ENCODE measurements around the gene NNT. TPM values are rescaled to one million over a fixed set of nuclear protein-coding genes. Genes with fewer than 3 reads are reported as not detected.
"Not testable (repeated sequence)": the region's sequence is repeated elsewhere in the genome, so short reads cannot be mapped to it uniquely, and the experiment has no call there.

Gene NNT
- total RNA-seq, 2 donors from 2014 or later, result 121 to 138 TPM

DNA sequence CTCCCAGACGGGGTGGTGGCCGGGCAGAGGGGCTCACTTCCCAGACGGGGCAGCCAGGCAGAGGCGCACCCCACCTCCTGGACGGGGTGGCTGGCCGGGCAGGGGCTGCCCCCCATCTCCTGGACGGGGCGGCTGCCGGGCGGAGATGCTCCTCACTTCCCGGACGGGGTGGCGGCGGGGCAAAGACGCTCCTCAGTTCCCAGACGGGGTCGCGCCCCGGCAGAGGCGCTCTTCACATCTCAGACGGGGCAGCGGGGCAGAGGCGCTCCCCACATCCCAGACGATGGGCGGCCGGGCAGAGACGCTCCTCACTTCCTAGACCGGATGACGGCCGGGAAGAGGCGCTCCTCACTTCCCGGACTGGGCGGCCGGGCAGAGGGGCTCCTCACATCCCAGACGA is 62.8 kb downstream of the NNT start:
- not testable (repeated sequence) for H3K27ac Mint-ChIP-seq; DNase-seq; ATAC-seq (replicated peaks in 1 of 2); H3K9me3 Mint-ChIP-seq; H3K4me1 Mint-ChIP-seq (ENCODE audit: low read depth); H3K27me3 Mint-ChIP-seq (ENCODE audit: low read depth); H3K4me3 Mint-ChIP-seq
- H3K36me3 Mint-ChIP-seq (ENCODE audit: insufficient read depth in 2 of 2), result peaks cover 0 to 22% of the 10 kb centered on the region in 2 donors

DNA sequence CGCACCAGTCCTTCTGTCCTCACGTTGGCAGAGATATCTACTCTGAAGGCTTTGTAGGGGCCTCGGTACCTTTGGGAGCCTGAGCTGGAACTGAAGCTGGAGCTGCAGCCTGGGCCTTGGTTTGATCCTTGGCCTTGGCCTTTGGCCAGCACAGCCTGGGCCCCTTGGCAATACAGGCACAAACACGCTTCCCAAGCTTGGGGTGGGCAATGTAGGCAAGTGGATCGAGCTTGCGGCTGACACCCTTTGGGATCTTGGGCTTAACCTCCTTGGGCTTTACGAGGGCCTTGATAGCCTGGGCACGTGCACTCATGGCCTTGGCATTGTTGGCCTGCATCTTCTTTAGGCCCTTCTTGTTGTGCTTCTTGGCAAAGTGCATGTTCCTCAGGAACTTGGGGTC is 63.7 kb downstream of the NNT start:
- not testable (repeated sequence) for H3K9me3 Mint-ChIP-seq; H3K27ac Mint-ChIP-seq; H3K4me3 Mint-ChIP-seq; H3K4me1 Mint-ChIP-seq (ENCODE audit: low read depth); DNase-seq; H3K27me3 Mint-ChIP-seq (ENCODE audit: low read depth); ATAC-seq (replicated peaks in 1 of 2)
- H3K36me3 Mint-ChIP-seq (ENCODE audit: insufficient read depth in 2 of 2), result peaks cover 2 to 24% of the 10 kb centered on the region in 2 donors

DNA sequence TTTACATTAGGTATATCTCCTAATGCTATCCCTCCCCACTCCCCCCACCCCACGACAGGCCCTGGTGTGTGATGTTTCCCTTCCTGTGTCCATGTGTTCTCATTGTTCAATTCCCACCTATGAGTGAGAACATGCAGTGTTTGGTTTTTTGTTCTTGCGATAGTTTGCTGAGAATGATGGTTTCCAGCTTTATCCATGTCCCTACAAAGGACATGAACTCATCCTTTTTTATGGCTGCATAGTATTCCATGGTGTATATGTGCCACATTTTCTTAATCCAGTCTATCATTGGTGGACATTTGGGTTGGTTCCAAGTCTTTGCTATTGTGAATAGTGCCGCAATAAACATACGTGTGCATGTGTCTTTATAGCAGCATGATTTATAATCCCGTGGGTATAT is 64.4 kb downstream of the NNT start:
- H3K27me3 Mint-ChIP-seq (ENCODE audit: low read depth); H3K27ac Mint-ChIP-seq; H3K4me1 Mint-ChIP-seq (ENCODE audit: low read depth); DNase-seq; H3K4me3 Mint-ChIP-seq; ATAC-seq (replicated peaks in 1 of 2); H3K9me3 Mint-ChIP-seq: not testable (repeated sequence)
- peaks cover 5 to 27% of the 10 kb centered on the region in 2 donors for H3K36me3 Mint-ChIP-seq (ENCODE audit: insufficient read depth in 2 of 2)

DNA sequence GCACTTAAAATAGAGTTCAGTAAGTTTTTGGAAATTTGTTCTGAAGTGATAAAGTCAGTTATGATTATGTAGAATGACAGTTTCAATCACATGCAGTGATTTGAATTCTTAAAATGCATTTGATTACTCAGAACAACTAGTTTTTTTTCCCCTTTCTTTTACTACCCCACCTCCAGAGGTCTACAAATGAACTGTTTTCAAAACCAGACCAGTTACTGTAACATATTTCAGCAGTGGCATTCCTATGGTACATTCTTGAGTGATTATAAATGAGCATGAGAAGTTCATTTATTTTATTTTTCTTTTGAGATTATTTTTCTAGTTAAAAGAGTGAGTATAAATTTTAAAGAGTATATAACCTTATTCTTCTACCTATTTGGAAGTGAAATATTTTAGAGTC is 71.6 kb downstream of the NNT start:
- H3K36me3 Mint-ChIP-seq (ENCODE audit: insufficient read depth in 2 of 2), result peaks cover 6 to 19% of the 10 kb centered on the region in 2 donors
- ATAC-seq (replicated peaks in 1 of 2), result no peak
- H3K4me3 Mint-ChIP-seq, result no peak overlapping the region
- H3K27ac Mint-ChIP-seq, result no peak overlapping the region
- H3K27me3 Mint-ChIP-seq (ENCODE audit: low read depth), result no peaks in the 10 kb centered on the region
- H3K4me1 Mint-ChIP-seq (ENCODE audit: low read depth), result no peaks in the 10 kb centered on the region
- peaks cover 1 to 2% of the 10 kb centered on the region in 2 donors for H3K9me3 Mint-ChIP-seq
- DNase-seq, result no peak

DNA sequence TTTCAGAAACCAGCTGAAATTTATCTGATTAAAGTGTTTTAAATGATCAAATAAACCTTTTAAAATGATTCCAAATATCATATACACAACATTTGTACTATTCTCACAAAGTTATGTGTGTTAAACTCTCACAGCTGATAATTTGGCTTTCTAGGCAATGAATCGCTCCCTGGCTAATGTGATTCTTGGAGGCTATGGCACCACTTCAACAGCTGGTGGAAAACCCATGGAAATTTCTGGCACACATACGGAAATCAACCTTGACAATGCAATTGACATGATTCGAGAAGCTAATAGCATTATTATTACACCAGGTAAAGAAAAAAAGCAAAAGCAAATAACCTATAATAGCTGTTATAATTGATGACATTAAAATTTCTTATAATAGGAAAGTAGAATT is 72.4 kb downstream of the NNT start:
- Mint-ChIP-seq H3K4me3 (no peak overlapping the region), H3K27me3 (ENCODE audit: low read depth) (no peaks in the 10 kb centered on the region), H3K4me1 (ENCODE audit: low read depth) (no peaks in the 10 kb centered on the region), H3K9me3 (peaks cover 1 to 2% of the 10 kb centered on the region in 2 donors), H3K27ac (no peak overlapping the region), H3K36me3 (ENCODE audit: insufficient read depth in 2 of 2) (peaks cover 6 to 15% of the 10 kb centered on the region in 2 donors)
- no peak for DNase-seq
- no peak for ATAC-seq (replicated peaks in 1 of 2)

DNA sequence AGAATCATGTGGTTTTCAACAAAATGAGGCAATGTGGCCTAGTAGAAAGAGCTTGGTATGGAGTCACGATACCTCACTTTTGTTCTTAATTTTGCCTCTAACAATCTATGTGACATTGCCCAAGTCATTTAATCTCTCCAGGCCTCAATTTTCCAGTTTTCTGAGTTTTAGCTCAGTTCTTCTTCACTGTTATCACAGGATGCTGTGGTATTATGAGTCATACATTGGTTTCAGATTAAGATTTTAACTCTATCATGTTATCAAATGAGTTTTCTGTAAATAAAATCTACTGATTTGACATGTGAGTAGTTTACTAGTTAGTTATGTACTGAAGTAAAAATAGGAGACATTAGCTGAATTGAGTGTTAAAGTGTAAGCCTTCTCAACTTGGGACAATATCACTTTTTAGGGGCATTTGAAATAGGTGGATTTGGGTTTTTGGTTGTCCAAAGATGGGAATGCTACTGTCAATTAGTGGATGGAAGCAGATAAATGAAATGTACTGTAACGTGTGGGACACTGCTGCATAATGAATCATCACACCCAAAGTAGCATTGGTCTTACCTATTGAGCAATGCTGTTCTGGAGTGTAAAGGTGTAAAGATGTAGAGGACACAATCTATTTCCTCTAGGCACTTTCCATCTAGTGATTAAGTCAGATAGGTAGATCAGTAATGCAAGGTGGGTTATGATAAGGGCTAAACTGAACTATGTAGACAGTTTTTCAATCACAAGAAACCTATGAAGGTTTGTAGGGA is 73.3 kb downstream of the NNT start:
- H3K4me3 Mint-ChIP-seq, result no peak overlapping the region
- H3K4me1 Mint-ChIP-seq (ENCODE audit: low read depth), result no peaks in the 10 kb centered on the region
- H3K9me3 Mint-ChIP-seq, result peaks cover 0 to 1% of the 10 kb centered on the region in 2 donors
- H3K36me3 Mint-ChIP-seq (ENCODE audit: insufficient read depth in 2 of 2), result peaks cover 4 to 11% of the 10 kb centered on the region in 2 donors
- no peaks in the 10 kb centered on the region for H3K27me3 Mint-ChIP-seq (ENCODE audit: low read depth)
- DNase-seq (no peak), ATAC-seq (replicated peaks in 1 of 2) (no peak)
- H3K27ac Mint-ChIP-seq, result peak overlapping the region; percentile 45

DNA sequence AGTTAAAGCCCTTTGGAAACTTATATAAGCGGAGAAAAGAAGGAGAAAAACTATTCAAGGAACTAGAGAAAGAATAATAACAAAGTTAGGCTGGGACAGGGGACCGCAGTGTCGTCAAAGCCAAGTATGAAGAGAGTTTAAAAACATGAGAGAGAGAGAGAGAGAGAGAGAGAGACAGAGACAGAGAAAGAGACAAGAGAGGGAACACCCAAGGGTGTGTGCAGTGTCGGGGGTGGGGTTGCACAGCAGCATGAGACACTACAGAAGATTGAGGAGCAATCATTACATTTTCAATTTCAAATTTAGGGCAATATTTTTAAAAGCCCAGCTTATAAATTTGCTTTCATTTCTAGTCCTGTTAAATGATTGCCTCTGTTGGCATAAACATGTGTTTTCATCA is 74.3 kb downstream of the NNT start:
- ATAC-seq (replicated peaks in 1 of 2) (no peak), DNase-seq (no peak)
- H3K4me1 Mint-ChIP-seq (ENCODE audit: low read depth), result no peaks in the 10 kb centered on the region
- no peaks in the 10 kb centered on the region for H3K27me3 Mint-ChIP-seq (ENCODE audit: low read depth)
- H3K27ac Mint-ChIP-seq, result no peak overlapping the region
- no peaks in the 10 kb centered on the region for H3K9me3 Mint-ChIP-seq
- no peak overlapping the region for H3K4me3 Mint-ChIP-seq
- H3K36me3 Mint-ChIP-seq (ENCODE audit: insufficient read depth in 2 of 2), result peaks cover 2 to 5% of the 10 kb centered on the region in 2 donors

DNA sequence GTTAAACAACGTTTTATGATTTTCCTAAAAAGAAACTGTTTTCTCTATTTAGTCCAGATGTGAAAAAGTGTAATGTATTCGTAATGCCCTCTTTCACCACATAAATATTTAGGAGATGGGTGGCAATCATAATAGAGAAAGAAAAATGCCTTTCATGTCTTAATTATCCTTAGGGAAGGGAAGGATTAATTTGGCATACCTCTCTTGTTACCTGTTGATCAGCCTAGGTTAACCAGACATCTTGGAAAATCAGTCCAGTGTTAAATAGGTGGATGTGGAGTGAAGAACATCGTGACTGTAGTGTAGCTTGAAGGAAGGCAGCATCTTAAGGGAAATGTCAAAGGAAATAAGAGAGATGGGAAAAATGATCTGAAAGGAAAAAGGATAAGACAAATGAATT is 76.2 kb downstream of the NNT start:
- Mint-ChIP-seq H3K4me1 (ENCODE audit: low read depth) (peaks cover 9% of the 10 kb centered on the region), H3K36me3 (ENCODE audit: insufficient read depth in 2 of 2) (peaks cover 1 to 3% of the 10 kb centered on the region in 2 donors), H3K27me3 (ENCODE audit: low read depth) (no peaks in the 10 kb centered on the region), H3K9me3 (no peaks in the 10 kb centered on the region), H3K27ac (no peak overlapping the region), H3K4me3 (no peak overlapping the region)
- ATAC-seq (replicated peaks in 1 of 2), result no peak
- no peak for DNase-seq

DNA sequence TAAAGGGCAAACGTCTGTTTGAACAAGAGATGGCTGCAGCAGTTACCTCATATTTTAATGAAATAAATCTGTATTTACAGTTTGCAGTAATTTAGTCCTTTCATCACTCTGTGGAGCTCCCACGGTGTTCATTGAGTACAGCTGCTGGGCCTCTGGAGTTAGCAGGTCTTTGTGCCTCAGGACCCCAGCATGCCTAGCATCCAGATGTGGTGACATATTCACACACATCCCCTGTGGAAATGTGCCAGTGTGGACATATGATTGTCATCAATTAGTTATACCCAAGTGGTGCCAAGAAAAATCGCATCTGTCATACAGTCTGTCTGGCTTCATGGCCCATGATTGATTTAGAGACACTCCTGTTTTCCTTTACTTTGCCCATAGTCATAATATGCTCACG is 77.3 kb downstream of the NNT start:
- H3K4me3 Mint-ChIP-seq, result no peak overlapping the region
- no peaks in the 10 kb centered on the region for H3K9me3 Mint-ChIP-seq
- ATAC-seq (replicated peaks in 1 of 2) (no peak), DNase-seq (no peak)
- H3K36me3 Mint-ChIP-seq (ENCODE audit: insufficient read depth in 2 of 2), result peaks cover 1 to 3% of the 10 kb centered on the region in 2 donors
- peaks cover 10% of the 10 kb centered on the region for H3K4me1 Mint-ChIP-seq (ENCODE audit: low read depth)
- no peak overlapping the region for H3K27ac Mint-ChIP-seq
- no peaks in the 10 kb centered on the region for H3K27me3 Mint-ChIP-seq (ENCODE audit: low read depth)

DNA sequence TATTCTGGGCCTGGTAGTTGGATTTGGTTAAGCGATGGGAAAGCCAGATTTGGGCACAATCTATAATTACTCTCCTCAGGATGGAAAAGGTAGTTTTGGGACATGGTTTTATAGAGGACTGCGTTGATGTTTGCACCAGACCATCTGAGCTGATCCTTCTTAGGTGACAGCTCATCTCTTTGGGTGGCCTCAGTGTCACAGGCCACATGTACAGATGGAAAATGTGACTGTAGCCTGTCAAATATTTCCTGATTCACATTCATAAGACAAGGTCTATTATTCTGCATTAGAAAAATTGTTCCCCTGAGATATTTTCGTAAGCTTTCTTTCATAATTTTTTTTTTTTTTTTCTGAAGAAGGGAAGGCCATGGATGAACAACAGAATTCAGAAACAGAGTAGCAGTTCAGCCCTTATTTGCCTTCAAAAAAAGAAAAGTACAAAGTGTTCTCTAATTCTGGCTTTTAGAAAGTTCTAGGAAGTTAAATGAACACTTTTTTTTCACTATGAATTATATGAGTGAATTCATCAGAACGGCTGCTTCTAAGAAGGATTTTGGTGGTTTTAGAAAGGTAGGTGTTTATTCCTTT is 81.0 kb downstream of the NNT start:
- DNase-seq (no peak), ATAC-seq (replicated peaks in 1 of 2) (no peak)
- H3K9me3 Mint-ChIP-seq, result peaks cover 0 to 2% of the 10 kb centered on the region in 2 donors
- H3K36me3 Mint-ChIP-seq (ENCODE audit: insufficient read depth in 2 of 2), result peaks cover 6% of the 10 kb centered on the region in 2 donors
- H3K27ac Mint-ChIP-seq, result no peak overlapping the region
- no peak overlapping the region for H3K4me3 Mint-ChIP-seq
- H3K27me3 Mint-ChIP-seq (ENCODE audit: low read depth), result no peaks in the 10 kb centered on the region
- H3K4me1 Mint-ChIP-seq (ENCODE audit: low read depth), result peaks cover 10% of the 10 kb centered on the region

DNA sequence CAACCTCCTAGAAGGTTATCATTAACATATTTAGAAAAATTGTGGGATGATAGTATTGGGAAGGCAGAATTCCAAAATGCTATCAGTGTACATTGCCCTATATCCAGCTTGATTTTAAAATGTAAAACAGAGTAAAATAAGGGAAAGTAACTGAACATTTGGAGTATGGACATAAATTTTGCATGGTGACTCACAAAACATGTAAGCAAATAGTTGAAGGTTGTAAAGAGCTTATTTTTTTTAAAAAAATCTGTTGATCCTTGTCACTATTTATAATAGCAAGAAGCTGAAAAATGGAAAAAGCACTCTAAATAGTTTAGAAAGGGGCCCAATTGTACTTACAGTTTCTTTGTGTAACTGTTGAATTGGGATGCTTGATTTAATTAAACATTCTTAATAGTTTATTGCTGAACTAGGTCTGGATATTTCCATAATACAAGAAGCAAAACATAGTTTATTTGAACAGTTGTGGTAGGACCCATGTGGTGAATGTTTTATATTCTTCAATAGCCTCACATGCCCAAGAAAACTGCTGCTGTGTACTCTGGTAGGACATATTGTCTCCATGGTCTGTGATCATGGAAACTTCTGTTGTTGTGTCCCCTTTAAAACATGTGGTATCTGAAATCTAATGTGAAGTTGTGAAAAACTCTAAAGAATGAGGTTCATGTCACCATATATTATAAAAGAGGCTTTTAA is 82.4 kb downstream of the NNT start:
- no peaks in the 10 kb centered on the region for H3K27me3 Mint-ChIP-seq (ENCODE audit: low read depth)
- H3K4me3 Mint-ChIP-seq, result no peak overlapping the region
- H3K4me1 Mint-ChIP-seq (ENCODE audit: low read depth), result peaks cover 10% of the 10 kb centered on the region
- ATAC-seq (replicated peaks in 1 of 2) (no peak), DNase-seq (no peak)
- H3K27ac Mint-ChIP-seq, result no peak overlapping the region
- H3K36me3 Mint-ChIP-seq (ENCODE audit: insufficient read depth in 2 of 2), result peaks cover 4 to 17% of the 10 kb centered on the region in 2 donors
- peaks cover 0 to 2% of the 10 kb centered on the region in 2 donors for H3K9me3 Mint-ChIP-seq

DNA sequence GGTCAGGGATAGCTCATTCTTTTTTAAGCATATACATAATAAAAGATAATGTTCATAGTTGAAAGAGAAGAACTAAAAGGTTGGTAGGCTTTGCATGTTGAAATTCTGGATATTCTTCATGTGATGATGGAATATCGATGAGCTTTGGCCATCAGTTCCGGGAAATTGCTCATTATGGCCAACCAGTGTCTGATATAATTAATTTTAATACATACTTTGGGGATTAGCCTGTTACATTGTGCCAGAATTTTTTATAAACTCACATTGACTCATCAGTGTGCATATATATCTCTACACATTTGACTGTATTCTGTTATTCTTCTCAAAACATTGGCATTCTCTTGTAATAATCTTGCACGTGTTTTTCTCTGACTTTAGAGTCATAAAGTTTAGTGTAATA is 84.3 kb downstream of the NNT start:
- no peaks in the 10 kb centered on the region for H3K27me3 Mint-ChIP-seq (ENCODE audit: low read depth)
- peaks cover 0 to 2% of the 10 kb centered on the region in 2 donors for H3K9me3 Mint-ChIP-seq
- H3K36me3 Mint-ChIP-seq (ENCODE audit: insufficient read depth in 2 of 2), result peaks cover 4 to 21% of the 10 kb centered on the region in 2 donors
- H3K27ac Mint-ChIP-seq, result no peak overlapping the region
- peaks cover 10% of the 10 kb centered on the region for H3K4me1 Mint-ChIP-seq (ENCODE audit: low read depth)
- DNase-seq (no peak), ATAC-seq (replicated peaks in 1 of 2) (no peak)
- H3K4me3 Mint-ChIP-seq, result no peak overlapping the region

DNA sequence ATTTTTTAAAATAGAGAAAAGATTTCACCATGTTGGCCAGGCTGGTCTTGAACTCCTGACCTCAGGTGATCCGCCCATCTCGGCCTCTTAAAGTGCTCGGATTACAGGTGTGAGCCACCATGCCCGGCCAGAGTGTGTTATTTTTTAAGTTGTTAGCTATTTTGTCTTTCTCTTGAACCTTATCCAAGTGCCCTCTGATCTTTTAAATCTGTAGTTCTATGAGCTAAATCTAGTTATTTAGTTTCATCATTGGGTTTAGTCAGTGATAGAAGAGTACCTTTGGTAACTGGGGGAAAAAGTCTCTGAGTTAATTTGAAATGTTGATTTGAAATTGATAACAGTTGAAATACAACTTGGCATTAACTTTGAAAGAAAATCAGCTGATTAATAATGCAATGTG is 88.3 kb downstream of the NNT start:
- H3K4me3 Mint-ChIP-seq, result no peak overlapping the region
- H3K27me3 Mint-ChIP-seq (ENCODE audit: low read depth), result no peaks in the 10 kb centered on the region
- peaks cover 22 to 49% of the 10 kb centered on the region in 2 donors for H3K36me3 Mint-ChIP-seq (ENCODE audit: insufficient read depth in 2 of 2)
- H3K27ac Mint-ChIP-seq, result no peak overlapping the region
- H3K4me1 Mint-ChIP-seq (ENCODE audit: low read depth), result no peaks in the 10 kb centered on the region
- ATAC-seq (replicated peaks in 1 of 2) (no peak), DNase-seq (no peak)
- H3K9me3 Mint-ChIP-seq, result peaks cover 12 to 14% of the 10 kb centered on the region in 2 donors
